HepG2 (cell line): Measurements from ENCODE around the gene PATL1. TPM values are rescaled to one million over a fixed set of nuclear protein-coding genes. Genes with fewer than 3 reads are reported as not detected.

Experiments used
- ATRX ChIP-seq: sonication (generic); formaldehyde crosslinking; IDR thresholded peaks from 2 replicates; pipeline ENCODE4 v1.4.0; 2020; ENCODE audit warnings: missing genetic modification reagents, borderline replicate concordance
- CCAR2 ChIP-seq: fragments of 200-400 bp; formaldehyde crosslinking; optimal IDR thresholded peaks from 2 replicates; pipeline ENCODE3; 2018; ENCODE audit warnings: low read depth, mild to moderate bottlenecking, low read length, moderate library complexity
- CREBL2 ChIP-seq: sonication (generic); formaldehyde crosslinking; IDR thresholded peaks from 2 replicates; pipeline ENCODE4 v1.8.1; 2023; ENCODE audit warnings: missing genetic modification reagents, mild to moderate bottlenecking, borderline replicate concordance
- FOXA1 ChIP-seq, 2 experiments: fragments of 450-650 bp in 1 of 2; sonication (generic) in 1 of 2; formaldehyde crosslinking in 1 of 2; IDR thresholded peaks; 2 replicates each; pipeline versions ENCODE4 v1.4.0 to v1.6.1; 2016 to 2020; ENCODE audit warnings: missing genetic modification reagents in 1 of 2
- FOXP1 ChIP-seq, 2 experiments: fragments of 450-650 bp in 1 of 2; IDR thresholded peaks; 2 replicates each; pipeline ENCODE4 v1.6.1; 2017 to 2018; ENCODE audit warnings: antibody characterized with exemption in 1 of 2
- HDAC2 ChIP-seq: sonication (generic); formaldehyde crosslinking; IDR thresholded peaks from 2 replicates; pipeline ENCODE4 v1.4.0; 2020; ENCODE audit warnings: missing genetic modification reagents
- KAT7 ChIP-seq: IDR thresholded peaks from 2 replicates; pipeline ENCODE4 v1.6.1; 2018; ENCODE audit warnings: borderline replicate concordance, missing compliant biosample characterization
- KAT8 ChIP-seq: IDR thresholded peaks from 2 replicates; pipeline ENCODE4 v1.6.1; 2016; ENCODE audit warnings: missing genetic modification reagents, missing compliant biosample characterization
- MED8 ChIP-seq: sonication (generic); formaldehyde crosslinking; IDR thresholded peaks from 2 replicates; pipeline ENCODE4 v1.8.1; 2023; ENCODE audit warnings: mild to moderate bottlenecking, missing genetic modification reagents; ENCODE audit not compliant: insufficient replicate concordance
- MTA3 ChIP-seq: sonication (generic); formaldehyde crosslinking; IDR thresholded peaks from 2 replicates; pipeline ENCODE4 v1.4.0; 2020; ENCODE audit warnings: missing genetic modification reagents
- NCOR1 ChIP-seq: fragments of 200-600 bp; sonication (generic); IDR thresholded peaks from 2 replicates; pipeline ENCODE4 v1.7.0; 2017; ENCODE audit warnings: antibody characterized with exemption, low read length, borderline replicate concordance
- NFATC3 ChIP-seq: sonication (generic); formaldehyde crosslinking; IDR thresholded peaks from 2 replicates; pipeline ENCODE4 v1.5.1; 2020; ENCODE audit warnings: mild to moderate bottlenecking, missing genetic modification reagents
- PAXIP1 ChIP-seq: sonication (generic); formaldehyde crosslinking; conservative IDR thresholded peaks from 2 replicates; pipeline ENCODE4 v1.4.0; 2020; ENCODE audit warnings: mild to moderate bottlenecking, missing genetic modification reagents, moderate library complexity
- SIX4 ChIP-seq: sonication (generic); formaldehyde crosslinking; IDR thresholded peaks from 2 replicates; pipeline ENCODE4 v1.4.0; 2020; ENCODE audit warnings: missing genetic modification reagents
- SRSF4 ChIP-seq: fragments of 200-400 bp; formaldehyde crosslinking; IDR thresholded peaks from one replicate; pipeline ENCODE4 v1.6.1; 2018; ENCODE audit warnings: mild to moderate bottlenecking, low read depth, low read length, moderate library complexity; ENCODE audit not compliant: poor library complexity, severe bottlenecking
- TEAD3 ChIP-seq: optimal IDR thresholded peaks from 2 replicates; pipeline ENCODE3; 2016; ENCODE audit warnings: borderline replicate concordance
- ZBTB26 ChIP-seq: IDR thresholded peaks from 2 replicates; pipeline ENCODE4 v1.6.1; 2016; ENCODE audit warnings: missing compliant biosample characterization, missing genetic modification reagents, borderline replicate concordance
- ZNF207 ChIP-seq: fragments of 450-650 bp; IDR thresholded peaks from 2 replicates; pipeline ENCODE4 v1.6.1; 2016; ENCODE audit warnings: antibody characterized with exemption, borderline replicate concordance
- ZNF225 ChIP-seq: sonication (generic); formaldehyde crosslinking; IDR thresholded peaks from 2 replicates; pipeline ENCODE4 v1.4.0; 2020; ENCODE audit warnings: mild to moderate bottlenecking, missing genetic modification reagents
- ZNF24 ChIP-seq: fragments of 450-650 bp; IDR thresholded peaks from 2 replicates; pipeline ENCODE4 v1.6.1; 2017; ENCODE audit warnings: antibody characterized with exemption, mild to moderate bottlenecking
- ZNF3 ChIP-seq: IDR thresholded peaks from 2 replicates; pipeline ENCODE4 v1.7.0; 2017; ENCODE audit warnings: inconsistent platforms
- ZNF431 ChIP-seq: sonication (generic); formaldehyde crosslinking; IDR thresholded peaks from 2 replicates; pipeline ENCODE4 v1.9.0; 2022; ENCODE audit warnings: missing genetic modification reagents, low read depth, mild to moderate bottlenecking, borderline replicate concordance
- ZNF614 ChIP-seq: IDR thresholded peaks from 2 replicates; pipeline ENCODE4 v1.6.1; 2018; ENCODE audit warnings: missing biosample characterization, missing genetic modification reagents, inconsistent platforms, borderline replicate concordance
- ZNF619 ChIP-seq: sonication (generic); formaldehyde crosslinking; IDR thresholded peaks from 2 replicates; pipeline ENCODE4 v1.4.0; 2020; ENCODE audit warnings: mild to moderate bottlenecking, missing genetic modification reagents
- ZNF703 ChIP-seq: sonication (generic); formaldehyde crosslinking; IDR thresholded peaks from 2 replicates; pipeline ENCODE4 v1.5.1; 2020; ENCODE audit warnings: missing genetic modification reagents, mild to moderate bottlenecking, moderate library complexity, borderline replicate concordance
- polyA plus RNA-seq, 8 experiments: library from polyadenylated mRNA; depleted of rRNA in 3 of 8; stranded (reverse) in 7 of 8; unstranded in 1 of 8; fragments of >200 nt; fragmentation: Illumina TruSeq in 4 of 8; extraction: Trizol in 4 of 8; gene quantifications; 2 replicates each; pipeline versions ENCODE4 v1.2.1 to v1.2.3, GENCODE V29; 2011 to 2016; ENCODE audit warnings: low read depth in 4 of 8, missing spikeins in 1 of 8, mixed read lengths in 1 of 8; ENCODE audit not compliant: insufficient read depth in 1 of 8
- total RNA-seq, 5 experiments: library from RNA; depleted of rRNA; stranded (reverse); fragments of >200 nt; fragmentation: Illumina TruSeq; extraction: Trizol; gene quantifications; 2 replicates each; pipeline ENCODE4 v1.2.3, GENCODE V29; 2016; ENCODE audit warnings: low read depth in 1 of 5
- TF ChIP-seq, protein P1 (sequence below): IDR thresholded peaks from 2 replicates; pipeline ENCODE4 v1.6.1; 2012; ENCODE audit warnings: low read depth, low read length, improper control_type of control experiment

PATL1 gene
- total and polyA plus RNA-seq, 2 of the 13 experiments (the other 11 are each of a cell fraction or from before 2014, with no cell fraction given), result 12.9 to 26.8 TPM

DNA sequence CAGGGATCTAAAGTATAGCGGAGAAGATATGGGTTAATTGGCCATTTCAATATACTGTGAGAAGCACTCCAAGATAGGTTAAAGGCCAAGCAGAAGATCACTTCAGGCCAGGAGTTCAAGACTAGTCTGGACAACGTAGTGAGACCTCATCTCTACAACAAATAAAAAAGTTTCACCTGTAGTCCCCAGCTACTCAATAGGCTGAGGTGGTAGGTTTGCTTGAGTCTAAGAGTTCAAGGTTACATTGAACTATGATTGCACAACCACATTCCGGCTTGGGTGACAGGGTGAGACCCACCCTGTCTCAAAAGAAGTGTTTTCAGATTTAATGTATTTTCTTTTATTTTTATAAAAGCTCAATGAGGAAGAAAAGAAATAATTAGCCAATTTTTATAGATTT is 25.4 kb downstream of the PATL1 start (continued):
- TF ChIP-seq ZNF207, result no peak
- no peak for TF ChIP-seq ZNF24
- no peak for TF ChIP-seq ATRX
- no peak for TF ChIP-seq ZNF431 (CRISPR knock-in tag)
- TF ChIP-seq ZNF614 (CRISPR knock-in tag), result peak; percentile 44; the same call in 1 of the 2 replicates
- TF ChIP-seq KAT7 (CRISPR knock-in tag), result no peak
- no peak for TF ChIP-seq CCAR2
- peak; percentile 45; the same call in 1 of the 2 replicates for TF ChIP-seq KAT8 (CRISPR knock-in tag)
- TF ChIP-seq, protein P1, sequence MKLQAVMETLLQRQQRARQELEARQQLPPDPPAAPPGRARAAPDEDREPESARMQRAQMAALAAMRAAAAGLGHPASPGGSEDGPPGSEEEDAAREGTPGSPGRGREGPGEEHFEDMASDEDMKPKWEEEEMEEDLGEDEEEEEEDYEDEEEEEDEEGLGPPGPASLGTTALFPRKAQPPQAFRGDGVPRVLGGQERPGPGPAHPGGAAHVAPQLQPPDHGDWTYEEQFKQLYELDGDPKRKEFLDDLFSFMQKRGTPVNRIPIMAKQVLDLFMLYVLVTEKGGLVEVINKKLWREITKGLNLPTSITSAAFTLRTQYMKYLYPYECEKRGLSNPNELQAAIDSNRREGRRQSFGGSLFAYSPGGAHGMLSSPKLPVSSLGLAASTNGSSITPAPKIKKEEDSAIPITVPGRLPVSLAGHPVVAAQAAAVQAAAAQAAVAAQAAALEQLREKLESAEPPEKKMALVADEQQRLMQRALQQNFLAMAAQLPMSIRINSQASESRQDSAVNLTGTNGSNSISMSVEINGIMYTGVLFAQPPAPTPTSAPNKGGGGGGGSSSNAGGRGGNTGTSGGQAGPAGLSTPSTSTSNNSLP, result 0 out of 2 replicates have a peak, but pooled peaks have one; percentile 20
- no peak for TF ChIP-seq FOXA1 (IDR thresholded peaks at IDR 0.05)
- no peak for TF ChIP-seq FOXA1 (CRISPR knock-in tag; IDR thresholded peaks at IDR 0.05)
- no peak for TF ChIP-seq SRSF4
- TF ChIP-seq NFATC3 (CRISPR knock-in tag), result no peak
- no peak for TF ChIP-seq ZNF703 (CRISPR knock-in tag)
- TF ChIP-seq FOXP1 (IDR thresholded peaks at IDR 0.05), result no peak
- no peak for TF ChIP-seq FOXP1 (CRISPR knock-in tag; IDR thresholded peaks at IDR 0.05)
- TF ChIP-seq MTA3 (CRISPR knock-in tag), result no peak
- TF ChIP-seq CREBL2 (CRISPR knock-in tag), result no peak
- peak; percentile 58 for TF ChIP-seq PAXIP1
- TF ChIP-seq ZNF225 (CRISPR knock-in tag), result no peak
- 0 out of 2 replicates have a peak, but pooled peaks have one; percentile 44 for TF ChIP-seq SIX4 (CRISPR knock-in tag)
- TF ChIP-seq NCOR1, result peak; percentile 72; the same call in 1 of the 2 replicates
- peak; percentile 96 for TF ChIP-seq TEAD3 (CRISPR knock-in tag)
- TF ChIP-seq ZNF619 (CRISPR knock-in tag), result no peak
- no peak for TF ChIP-seq MED8 (CRISPR knock-in tag)
- peak; percentile 70; the same call in 1 of the 2 replicates for TF ChIP-seq HDAC2
- no peak for TF ChIP-seq ZBTB26 (CRISPR knock-in tag)
- no peak for TF ChIP-seq ZNF3 (CRISPR knock-in tag)
